RWPE2 (cell line): ENCODE results near the gene ASTN2.

Source experiments
- ATAC-seq: fragments of 200-7000 bp; cut with Tn5 transposase; 3 replicates; pipeline ENCODE4 v1.9.1; 2021; ENCODE audit warnings: low read depth
- DNase-seq: peaks from one replicate; pipeline ENCODE4 v3.0.0-alpha.2; 2020; ENCODE audit warnings: low spot score
- H3K27ac ChIP-seq: fragments of 450-650 bp; 2 replicates; pipeline ENCODE4 v1.5.1; 2017; ENCODE audit warnings: mild to moderate bottlenecking; ENCODE audit not compliant: poor library complexity, severe bottlenecking
- H3K27me3 ChIP-seq: fragments of 250-450 bp; sonication (Bioruptor Pico); 2 replicates; pipeline ENCODE4 v1.5.1; 2021; ENCODE audit warnings: mild to moderate bottlenecking, moderate library complexity; ENCODE audit not compliant: insufficient read depth, poor library complexity, severe bottlenecking
- H3K36me3 ChIP-seq: fragments of 250-450 bp; sonication (Bioruptor Pico); 2 replicates; pipeline ENCODE4 v1.5.1; 2020; ENCODE audit warnings: low read depth, mild to moderate bottlenecking, moderate library complexity
- H3K4me1 ChIP-seq: fragments of 250-450 bp; sonication (Bioruptor Pico); 2 replicates; pipeline ENCODE4 v1.5.1; 2021; ENCODE audit warnings: mild to moderate bottlenecking, moderate library complexity; ENCODE audit not compliant: insufficient read depth, poor library complexity, severe bottlenecking
- H3K4me3 ChIP-seq: fragments of 250-450 bp; sonication (Bioruptor Pico); 2 replicates; pipeline ENCODE4 v1.5.1; 2021; ENCODE audit warnings: mild to moderate bottlenecking, moderate library complexity; ENCODE audit not compliant: severe bottlenecking
- H3K9me3 ChIP-seq: fragments of 250-450 bp; sonication (Bioruptor Pico); 2 replicates; pipeline ENCODE4 v1.5.1; 2021; ENCODE audit warnings: mild to moderate bottlenecking, moderate library complexity; ENCODE audit not compliant: severe bottlenecking
- TF ChIP-seq, protein P1 (sequence below): fragments of 450-650 bp; IDR thresholded peaks from one replicate; pipeline ENCODE4 v1.5.1; 2017; ENCODE audit warnings: mild to moderate bottlenecking, moderate library complexity; ENCODE audit not compliant: poor library complexity, severe bottlenecking

Gene ASTN2

DNA sequence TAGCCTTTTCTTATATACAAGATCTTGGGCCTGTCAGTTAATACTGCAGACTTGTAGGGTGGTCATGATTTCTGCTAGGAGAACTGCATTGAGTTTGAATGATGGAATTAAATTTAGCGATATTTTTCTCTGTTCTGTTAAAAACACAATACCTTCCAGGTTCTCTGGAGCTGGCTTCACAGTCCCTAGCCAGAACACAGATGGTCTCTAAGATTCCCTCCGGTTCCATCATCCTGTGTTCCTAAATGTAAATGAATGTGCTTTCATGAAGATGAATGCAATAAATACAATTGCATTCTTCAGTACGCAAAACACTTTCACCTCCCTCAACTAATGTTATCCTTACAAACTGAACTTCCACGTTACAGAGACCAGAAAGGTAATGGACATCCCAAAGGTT lies 264.9 kb downstream of the ASTN2 start:
- H3K27me3 ChIP-seq: no peaks in the 10 kb centered on the region
- no peak overlapping the region for H3K27ac ChIP-seq
- H3K36me3 ChIP-seq: no peaks in the 10 kb centered on the region
- no peaks in the 10 kb centered on the region for H3K9me3 ChIP-seq
- ATAC-seq (no peak), DNase-seq (no peak)
- no peak overlapping the region for H3K4me3 ChIP-seq
- TF ChIP-seq, protein P1, sequence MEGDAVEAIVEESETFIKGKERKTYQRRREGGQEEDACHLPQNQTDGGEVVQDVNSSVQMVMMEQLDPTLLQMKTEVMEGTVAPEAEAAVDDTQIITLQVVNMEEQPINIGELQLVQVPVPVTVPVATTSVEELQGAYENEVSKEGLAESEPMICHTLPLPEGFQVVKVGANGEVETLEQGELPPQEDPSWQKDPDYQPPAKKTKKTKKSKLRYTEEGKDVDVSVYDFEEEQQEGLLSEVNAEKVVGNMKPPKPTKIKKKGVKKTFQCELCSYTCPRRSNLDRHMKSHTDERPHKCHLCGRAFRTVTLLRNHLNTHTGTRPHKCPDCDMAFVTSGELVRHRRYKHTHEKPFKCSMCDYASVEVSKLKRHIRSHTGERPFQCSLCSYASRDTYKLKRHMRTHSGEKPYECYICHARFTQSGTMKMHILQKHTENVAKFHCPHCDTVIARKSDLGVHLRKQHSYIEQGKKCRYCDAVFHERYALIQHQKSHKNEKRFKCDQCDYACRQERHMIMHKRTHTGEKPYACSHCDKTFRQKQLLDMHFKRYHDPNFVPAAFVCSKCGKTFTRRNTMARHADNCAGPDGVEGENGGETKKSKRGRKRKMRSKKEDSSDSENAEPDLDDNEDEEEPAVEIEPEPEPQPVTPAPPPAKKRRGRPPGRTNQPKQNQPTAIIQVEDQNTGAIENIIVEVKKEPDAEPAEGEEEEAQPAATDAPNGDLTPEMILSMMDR: no peak
- no peaks in the 10 kb centered on the region for H3K4me1 ChIP-seq

GRCh38 chr9:117145811-117146490 lies 268.9 kb downstream of the ASTN2 start:
- Histone ChIP-seq H3K4me3 (no peak overlapping the region), H3K9me3 (no peaks in the 10 kb centered on the region), H3K27ac (no peak overlapping the region), H3K4me1 (no peaks in the 10 kb centered on the region), H3K27me3 (no peaks in the 10 kb centered on the region), H3K36me3 (no peaks in the 10 kb centered on the region)
- no peak for DNase-seq
- TF ChIP-seq, protein P1: no peak
- no peak for ATAC-seq

DNA sequence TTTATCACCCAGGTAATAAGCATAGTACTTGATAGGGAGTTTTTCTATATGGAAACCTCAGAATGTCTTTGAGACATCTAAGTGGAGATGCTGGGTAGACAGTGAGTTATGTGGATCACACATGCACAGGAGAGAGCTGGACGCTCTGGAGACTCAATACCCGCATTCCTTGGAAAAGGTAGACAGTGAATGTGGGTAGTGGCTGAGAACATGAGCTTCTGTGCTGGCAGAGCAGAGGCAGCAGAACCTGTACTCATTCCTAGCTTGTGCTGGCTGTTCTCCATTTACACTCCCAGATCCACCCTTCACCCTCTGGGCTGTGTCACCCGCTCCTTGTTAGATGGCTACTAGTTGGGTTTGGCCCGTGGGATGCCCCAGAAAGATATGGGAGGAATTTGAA lies 269.8 kb downstream of the ASTN2 start:
- TF ChIP-seq, protein P1: no peak
- ATAC-seq: no peak

GRCh38 chr9:117138231-117138630 lies 276.6 kb downstream of the ASTN2 start:
- no peak for ATAC-seq
- Histone ChIP-seq H3K36me3 (no peaks in the 10 kb centered on the region), H3K27me3 (no peaks in the 10 kb centered on the region), H3K4me1 (no peaks in the 10 kb centered on the region), H3K27ac (no peak overlapping the region), H3K9me3 (no peaks in the 10 kb centered on the region), H3K4me3 (no peak overlapping the region)
- TF ChIP-seq, protein P1: no peak
- no peak for DNase-seq

More for the DNA sequence above, 269.8 kb downstream of the ASTN2 start:
- no peak for DNase-seq
- Histone ChIP-seq H3K9me3 (no peaks in the 10 kb centered on the region), H3K36me3 (no peaks in the 10 kb centered on the region), H3K27ac (no peak overlapping the region), H3K27me3 (no peaks in the 10 kb centered on the region), H3K4me1 (no peaks in the 10 kb centered on the region), H3K4me3 (no peak overlapping the region)

DNA sequence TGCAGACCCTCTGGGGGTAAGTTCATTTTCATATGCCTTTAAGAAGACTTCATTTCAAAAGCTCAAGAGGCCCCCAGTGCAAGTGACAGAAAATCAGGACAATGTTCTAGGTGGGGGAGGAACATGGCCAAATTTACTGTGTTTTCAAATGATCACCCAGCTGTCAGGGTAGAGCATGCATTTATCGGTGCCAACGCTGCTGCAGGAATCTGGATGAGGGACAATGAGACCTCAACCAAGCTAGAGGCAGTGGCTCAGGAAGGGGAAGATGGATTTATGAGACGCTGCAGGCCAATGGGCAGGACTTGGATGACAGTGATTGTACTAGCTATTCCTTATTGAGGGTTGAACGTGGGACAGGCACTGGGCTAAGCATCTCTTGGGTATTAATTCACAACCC lies 278.4 kb downstream of the ASTN2 start:
- DNase-seq (no peak), ATAC-seq (no peak)
- TF ChIP-seq, protein P1: no peak
- H3K36me3 ChIP-seq: no peaks in the 10 kb centered on the region
- H3K27ac ChIP-seq: no peak overlapping the region
- no peaks in the 10 kb centered on the region for H3K27me3 ChIP-seq
- H3K9me3 ChIP-seq: no peaks in the 10 kb centered on the region
- no peak overlapping the region for H3K4me3 ChIP-seq
- H3K4me1 ChIP-seq: no peaks in the 10 kb centered on the region
